ENCODE results near the gene SPR.

DNA sequence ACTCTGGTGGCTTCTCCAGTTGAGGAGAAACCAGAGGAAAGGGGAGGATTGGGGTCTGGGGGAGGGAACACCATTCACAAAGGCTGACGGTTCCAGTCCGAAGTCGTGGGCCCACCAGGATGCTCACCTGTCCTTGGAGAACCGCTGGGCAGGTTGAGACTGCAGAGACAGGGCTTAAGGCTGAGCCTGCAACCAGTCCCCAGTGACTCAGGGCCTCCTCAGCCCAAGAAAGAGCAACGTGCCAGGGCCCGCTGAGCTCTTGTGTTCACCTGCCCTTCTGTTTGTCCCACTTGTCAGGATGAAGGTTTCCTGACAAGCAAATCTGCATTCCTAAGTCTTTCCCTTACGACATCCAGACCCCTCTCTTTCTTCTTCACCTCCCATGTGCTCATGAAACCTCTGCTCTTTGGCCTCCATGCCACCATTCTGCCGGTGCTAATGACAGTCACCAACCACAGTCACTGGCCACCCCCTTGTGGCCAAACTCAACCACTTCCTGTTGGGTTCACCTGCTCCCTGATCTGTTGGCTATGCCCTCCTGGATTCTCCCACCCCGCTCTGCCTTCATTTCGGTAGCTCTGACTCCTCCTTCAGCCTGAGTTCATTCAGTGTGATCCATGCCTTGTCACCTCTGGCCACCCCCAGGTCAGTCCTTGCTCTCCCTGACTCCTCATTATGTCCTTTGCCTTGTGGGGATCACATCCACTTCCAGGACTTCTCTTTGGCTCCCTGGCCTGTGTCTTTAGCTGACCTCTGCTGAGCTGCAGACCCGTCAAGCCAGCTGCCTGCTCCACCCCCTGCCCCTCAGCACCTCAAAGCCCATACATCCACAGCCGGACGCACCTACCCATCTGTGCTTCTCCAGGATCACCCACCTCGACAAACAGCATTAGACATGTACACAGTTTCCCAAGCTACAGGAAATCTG is 47.7 kb downstream of the SPR start:
- TF ChIP-seq EZH2 (IDR thresholded peaks at IDR 0.05), result no peak
- no peak for TF ChIP-seq POLR2AphosphoS5 (IDR thresholded peaks at IDR 0.05; ENCODE audit: borderline replicate concordance, low read depth, low read length)
